H1 (cell line): ENCODE results near the gene KLHL29. TPM values are rescaled to one million over a fixed set of nuclear protein-coding genes. Genes with fewer than 3 reads are reported as not detected.

Source experiments
- CTCF ChIA-PET: fragments of 300-600 bp; sonication (Branson Sonifier 250); formaldehyde crosslinking; loops from one replicate; lab custom pipeline; 2021; ENCODE audit not compliant: partially characterized antibody; lab: Charles Lee
- POLR2A ChIA-PET: fragments of 300-600 bp; sonication (Branson Sonifier 250); formaldehyde crosslinking; loops from one replicate; lab custom pipeline; 2021; ENCODE audit warnings: inconsistent platforms; ENCODE audit not compliant: partially characterized antibody; lab: Charles Lee
- DNase-seq, 2 experiments: peaks; one replicate each; pipeline versions ENCODE4 v3.0.0 to v3.0.0-alpha.2; 2010 to 2022; ENCODE audit warnings: low spot score in 2 of 2, low read depth in 1 of 2, mixed read lengths in 1 of 2
- FAIRE-seq: peaks from 2 replicates; lab custom pipeline; 2011; peaks lifted over from hg19 to GRCh38; lab: Jason Lieb, UNC
- H2AFZ ChIP-seq: 2 replicates; pipeline ENCODE4 v1.8.1; 2012; ENCODE audit warnings: low read length, inconsistent platforms
- H2AK5ac ChIP-seq: 2 replicates; pipeline ENCODE4 v1.6.1; 2013; ENCODE audit warnings: low read depth, low read length
- H2BK120ac ChIP-seq: replicated peaks from 2 replicates; pipeline ENCODE3; 2013; ENCODE audit warnings: low read depth, low read length, inconsistent platforms
- H2BK12ac ChIP-seq: 2 replicates; pipeline ENCODE4 v1.6.1; 2013; ENCODE audit warnings: low read depth, low read length
- H2BK15ac ChIP-seq: 2 replicates; pipeline ENCODE4 v1.6.1; 2013; ENCODE audit warnings: low read length
- H2BK20ac ChIP-seq: 2 replicates; pipeline ENCODE4 v1.6.1; 2013; ENCODE audit warnings: low read length
- H2BK5ac ChIP-seq: 2 replicates; pipeline ENCODE4 v1.6.1; 2013; ENCODE audit warnings: low read depth, low read length
- H3K14ac ChIP-seq: 2 replicates; pipeline ENCODE4 v1.6.1; 2013; ENCODE audit warnings: inconsistent platforms; ENCODE audit not compliant: insufficient read length
- H3K18ac ChIP-seq: 2 replicates; pipeline ENCODE4 v1.6.1; 2013; ENCODE audit warnings: low read length; ENCODE audit errors: extremely low read depth
- H3K23ac ChIP-seq: 2 replicates; pipeline ENCODE4 v1.6.1; 2013; ENCODE audit warnings: inconsistent platforms; ENCODE audit not compliant: insufficient read length
- H3K23me2 ChIP-seq: 2 replicates; pipeline ENCODE4 v1.6.1; 2013; ENCODE audit warnings: low read depth, low read length
- H3K27ac ChIP-seq: 2 replicates; pipeline ENCODE4 v1.6.1; 2011; ENCODE audit warnings: low read depth, low read length, inconsistent platforms
- H3K27me3 ChIP-seq, 4 experiments: replicated peaks in 1 of 4; 1 replicate in 1 of 4; 2 replicates in 3 of 4; pipeline versions ENCODE4 v1.6.1 to v1.8.1; 2011 to 2013; ENCODE audit warnings: low read length in 3 of 4, mild to moderate bottlenecking in 3 of 4, inconsistent platforms in 2 of 4, mixed read lengths in 2 of 4, moderate library complexity in 1 of 4; ENCODE audit not compliant: control insufficient read depth in 3 of 4, insufficient read depth in 3 of 4; ENCODE audit errors: extremely low read depth in 1 of 4
- H3K36me3 ChIP-seq, 4 experiments: 2 replicates each; pipeline versions ENCODE4 v1.6.1 to v1.8.1; 2011 to 2013; ENCODE audit warnings: mild to moderate bottlenecking in 4 of 4, low read length in 3 of 4, moderate library complexity in 2 of 4, control low read depth in 1 of 4, inconsistent platforms in 1 of 4; ENCODE audit not compliant: insufficient read depth in 4 of 4, control insufficient read depth in 2 of 4
- H3K4ac ChIP-seq: replicated peaks from 2 replicates; pipeline ENCODE3; 2013; ENCODE audit warnings: low read length, low read depth, mixed read lengths, inconsistent platforms; ENCODE audit not compliant: insufficient read length
- H3K4me1 ChIP-seq, 4 experiments: replicated peaks in 1 of 4; 1 replicate in 1 of 4; 2 replicates in 3 of 4; pipeline versions ENCODE4 v1.6.1 to v1.8.1; 2011 to 2013; ENCODE audit warnings: low read length in 3 of 4, inconsistent platforms in 2 of 4, mixed read lengths in 1 of 4; ENCODE audit not compliant: insufficient read depth in 4 of 4, control insufficient read depth in 3 of 4
- H3K4me2 ChIP-seq, 2 experiments: 2 replicates each; pipeline versions ENCODE4 v1.6.1 to v1.8.1; 2011 to 2013; ENCODE audit warnings: low read depth in 2 of 2, low read length in 2 of 2, control low read depth in 1 of 2, inconsistent platforms in 1 of 2, mild to moderate bottlenecking in 1 of 2; ENCODE audit not compliant: insufficient read depth in 1 of 2
- H3K4me3 ChIP-seq, 4 experiments: fragments of 200-600, 300-600 bp in 1 of 4; sonication (generic), shearing (Covaris generic), sonication (Bioruptor Twin) in 1 of 4; 2 replicates each; pipeline versions ENCODE4 v1.5.1 to v1.8.1; 2011 to 2016; ENCODE audit warnings: low read length in 4 of 4, low read depth in 3 of 4, control low read depth in 2 of 4, inconsistent platforms in 2 of 4, mild to moderate bottlenecking in 2 of 4, mixed read lengths in 1 of 4, moderate library complexity in 1 of 4; ENCODE audit not compliant: insufficient read depth in 2 of 4; ENCODE audit errors: extremely low read depth in 1 of 4
- H3K56ac ChIP-seq: replicated peaks from 2 replicates; pipeline ENCODE3; 2013; ENCODE audit warnings: low read depth, mild to moderate bottlenecking, mixed read lengths, low read length, inconsistent platforms; ENCODE audit not compliant: insufficient read length
- H3K79me1 ChIP-seq: 2 replicates; pipeline ENCODE4 v1.6.1; 2013; ENCODE audit warnings: low read depth, low read length, control low read depth
- H3K79me2 ChIP-seq, 2 experiments: 2 replicates each; pipeline versions ENCODE4 v1.6.1 to v1.8.1; 2012 to 2013; ENCODE audit warnings: low read length in 2 of 2, mild to moderate bottlenecking in 2 of 2, inconsistent platforms in 1 of 2; ENCODE audit not compliant: insufficient read depth in 2 of 2, control insufficient read depth in 1 of 2
- H3K9ac ChIP-seq, 4 experiments: replicated peaks in 1 of 4; 1 replicate in 1 of 4; 2 replicates in 3 of 4; pipeline versions ENCODE4 v1.6.1 to v1.8.1; 2011 to 2013; ENCODE audit warnings: low read depth in 3 of 4, low read length in 3 of 4, control low read depth in 2 of 4, mild to moderate bottlenecking in 2 of 4, moderate library complexity in 2 of 4, inconsistent platforms in 1 of 4; ENCODE audit errors: extremely low read depth in 1 of 4
- H3K9me3 ChIP-seq, 2 experiments: 2 replicates each; pipeline versions ENCODE4 v1.6.1 to v1.8.1; 2012 to 2013; ENCODE audit warnings: mild to moderate bottlenecking in 2 of 2, moderate library complexity in 2 of 2, control low read depth in 1 of 2, inconsistent platforms in 1 of 2, low read depth in 1 of 2, low read length in 1 of 2, mixed read lengths in 1 of 2; ENCODE audit not compliant: insufficient read depth in 2 of 2
- H4K20me1 ChIP-seq, 2 experiments: replicated peaks in 1 of 2; 2 replicates each; pipeline versions ENCODE3 to v1.8.1; 2011 to 2013; ENCODE audit warnings: inconsistent platforms in 2 of 2, low read length in 2 of 2, mild to moderate bottlenecking in 1 of 2; ENCODE audit not compliant: insufficient read depth in 2 of 2, control insufficient read depth in 1 of 2
- H4K5ac ChIP-seq: 2 replicates; pipeline ENCODE4 v1.6.1; 2013; ENCODE audit warnings: low read length, low read depth, mixed read lengths, inconsistent platforms; ENCODE audit not compliant: insufficient read length
- H4K8ac ChIP-seq: 2 replicates; pipeline ENCODE4 v1.8.0; 2013; ENCODE audit warnings: mild to moderate bottlenecking, moderate library complexity, low read length, inconsistent platforms; ENCODE audit not compliant: insufficient read depth; ENCODE audit errors: extremely low read depth
- H4K91ac ChIP-seq: replicated peaks from 2 replicates; pipeline ENCODE3; 2013; ENCODE audit warnings: low read length, mixed read lengths, inconsistent platforms; ENCODE audit not compliant: insufficient read length
- GTF2F1 ChIP-seq: IDR thresholded peaks from 2 replicates; pipeline ENCODE4 v1.6.1; 2012; ENCODE audit warnings: low read depth, low read length, improper control_type of control experiment, borderline replicate concordance
- JUN ChIP-seq: IDR thresholded peaks from 2 replicates; pipeline ENCODE4 v1.6.1; 2011; ENCODE audit warnings: low read depth, mild to moderate bottlenecking, improper control_type of control experiment, low read length
- RAD21 ChIP-seq, 2 experiments: IDR thresholded peaks in 1 of 2; conservative IDR thresholded peaks in 1 of 2; 2 replicates each; pipeline ENCODE4 v1.6.1; 2011; ENCODE audit warnings: low read depth in 2 of 2, low read length in 2 of 2, improper control_type of control experiment in 1 of 2, inconsistent platforms in 1 of 2, mild to moderate bottlenecking in 1 of 2, moderate library complexity in 1 of 2
- SIN3A ChIP-seq, 2 experiments: IDR thresholded peaks in 1 of 2; conservative IDR thresholded peaks in 1 of 2; 2 replicates each; pipeline ENCODE4 v1.6.1; 2011 to 2012; ENCODE audit warnings: low read length in 2 of 2, improper control_type of control experiment in 1 of 2, low read depth in 1 of 2, mild to moderate bottlenecking in 1 of 2
- SIX5 ChIP-seq: IDR thresholded peaks from 2 replicates; pipeline ENCODE4 v1.6.1; 2011; ENCODE audit warnings: mild to moderate bottlenecking, low read depth, low read length
- TEAD4 ChIP-seq: IDR thresholded peaks from 2 replicates; pipeline ENCODE4 v1.6.1; 2012; ENCODE audit warnings: low read depth, low read length, inconsistent platforms, mixed read lengths
- WGBS, 2 experiments: shearing (Covaris generic) in 1 of 2; methylation state at CpG; one replicate each; pipeline versions ENCODE4 v1.1.6 to v1.1.7; 2013 to 2015; ENCODE audit warnings: low lambda C conversion rate in 2 of 2, mixed read lengths in 2 of 2, inconsistent platforms in 1 of 2, low coverage in 1 of 2, missing lambda C conversion rate in 1 of 2; ENCODE audit not compliant: insufficient replicate concordance in 2 of 2, insufficient coverage in 1 of 2, insufficient read length in 1 of 2; ENCODE audit errors: extremely low coverage in 1 of 2, missing lambda C conversion rate in 1 of 2; 5-methylcytosine and 5-hydroxymethylcytosine counted together
- polyA plus RNA-seq, 7 experiments: library from polyadenylated mRNA; depleted of rRNA in 3 of 7; stranded (reverse) in 5 of 7; unstranded in 2 of 7; fragments of >200 nt in 5 of 7; fragments of 200-250 nt in 2 of 7; gene quantifications; 1 replicate in 5 of 7; 2 replicates in 1 of 7; 4 replicates in 1 of 7; pipeline versions ENCODE4 v1.2.1 to v1.2.3, GENCODE V29; 2011 to 2013; ENCODE audit warnings: missing spikeins in 2 of 7, mixed read lengths in 2 of 7
- total RNA-seq: library from RNA; stranded (reverse); fragmentation: NEBNext Ultra II Directional; extraction: Animal tissue kit (Norgen Biotek cat#: 25700); gene quantifications from 2 replicates; pipeline ENCODE4 v1.2.1, GENCODE V29; 2021

Gene KLHL29
- total and polyA plus RNA-seq, 2 of the 8 experiments (the other 6 are each of a cell fraction or from before 2014, with no cell fraction given) = 1.1 to 4.7 TPM

GRCh38 chr2:23553561-23553960 lies 168.6 kb downstream of the KLHL29 start:
- Histone ChIP-seq H2BK120ac (no peak overlapping the region), H3K4me3 (no peak overlapping the region), H3K23me2 (no peaks in the 10 kb centered on the region), H3K4me1 (peaks cover 0 to 5% (median 0%) of the 10 kb centered on the region in 4 experiments; a peak in 2 of 7 replicates), H2BK5ac (no peak overlapping the region), H4K8ac (no peak overlapping the region; the same call in 1 of the 2 replicates), H4K5ac (no peak overlapping the region), H3K9me3 (no peaks in the 10 kb centered on the region), H3K14ac (no peak overlapping the region), H3K56ac (no peak overlapping the region), H3K4me2 (no peak overlapping the region), H3K36me3 (no peaks in the 10 kb centered on the region), H3K79me2 (no peaks in the 10 kb centered on the region), H4K91ac (no peak overlapping the region), H3K23ac (no peak overlapping the region), H3K4ac (no peak overlapping the region), H3K18ac (no peak overlapping the region), H2AK5ac (no peak overlapping the region), H2AFZ (no peak overlapping the region), H4K20me1 (no peaks in the 10 kb centered on the region), H3K79me1 (no peaks in the 10 kb centered on the region; the same call in 1 of the 2 replicates), H3K27me3 (no peaks in the 10 kb centered on the region; a peak in 1 of 7 replicates), H2BK12ac (no peak overlapping the region), H2BK15ac (no peak overlapping the region), H3K9ac (no peak overlapping the region), H3K27ac (no peak overlapping the region), H2BK20ac (no peak overlapping the region)
- CTCF ChIA-PET = interaction anchor here (1.5 to 1.6 kb wide), 2 partner anchors 16 to 71 kb away, joined by 3 to 4 read pairs; no protein-coding TSS in a partner anchor
- DNase-seq = no peak
- no peak for TF ChIP-seq SIN3A (conservative IDR thresholded peaks at IDR 0.05 in 1 of 2, IDR thresholded peaks at IDR 0.05 in 1 of 2; ENCODE audit: low read depth in 1 of 2, low read length in 2 of 2)
- TF ChIP-seq RAD21 (IDR thresholded peaks at IDR 0.05 in 1 of 2, conservative IDR thresholded peaks at IDR 0.05 in 1 of 2; ENCODE audit: low read depth in 2 of 2, low read length in 2 of 2) = no peak
- no peak for TF ChIP-seq GTF2F1
- TF ChIP-seq SIX5 = no peak
- no peak for TF ChIP-seq JUN
- no peak for TF ChIP-seq TEAD4
- POLR2A ChIA-PET = no interaction called here
- 90% methylated on average over 10 of the region's 10 CpGs; no CpG with 5 or more reads in 1 of the 2 experiments for WGBS, 2 experiments
- no peak for FAIRE-seq
